HepG2 (cell line): ENCODE results near the gene HOMEZ. TPM values are rescaled to one million over a fixed set of nuclear protein-coding genes. Genes with fewer than 3 reads are reported as not detected.

Experiments used
- BRD4 ChIP-seq: sonication (generic); formaldehyde crosslinking; IDR thresholded peaks from 2 replicates; pipeline ENCODE4 v1.4.0; 2020; ENCODE audit warnings: missing genetic modification reagents
- CREB1 ChIP-seq, 2 experiments: fragments of 450-650 bp in 1 of 2; IDR thresholded peaks; 2 replicates each; pipeline ENCODE4 v1.6.1; 2016 to 2017; ENCODE audit warnings: control low read depth in 1 of 2, mild to moderate bottlenecking in 1 of 2, missing compliant biosample characterization in 1 of 2, missing genetic modification characterization in 1 of 2
- DMAP1 ChIP-seq: IDR thresholded peaks from 2 replicates; pipeline ENCODE4 v1.6.1; 2016
- FOSL1 ChIP-seq: sonication (generic); formaldehyde crosslinking; IDR thresholded peaks from 2 replicates; pipeline ENCODE4 v1.9.0; 2021; ENCODE audit warnings: missing genetic modification reagents, borderline replicate concordance
- HMGXB3 ChIP-seq: sonication (generic); formaldehyde crosslinking; IDR thresholded peaks from 2 replicates; pipeline ENCODE4 v1.4.0; 2020; ENCODE audit warnings: missing genetic modification reagents, borderline replicate concordance
- MAF1 ChIP-seq: sonication (generic); formaldehyde crosslinking; IDR thresholded peaks from 2 replicates; pipeline ENCODE4 v1.5.0; 2020; ENCODE audit warnings: missing genetic modification reagents, borderline replicate concordance
- MEIS2 ChIP-seq: sonication (generic); formaldehyde crosslinking; IDR thresholded peaks from 2 replicates; pipeline ENCODE4 v1.9.0; 2021; ENCODE audit warnings: mild to moderate bottlenecking, missing genetic modification reagents
- NR0B2 ChIP-seq: sonication (generic); formaldehyde crosslinking; IDR thresholded peaks from 2 replicates; pipeline ENCODE4 v1.4.0; 2020; ENCODE audit warnings: mild to moderate bottlenecking, missing genetic modification reagents
- PREB ChIP-seq: sonication (generic); formaldehyde crosslinking; IDR thresholded peaks from 2 replicates; pipeline ENCODE4 v1.4.0; 2020; ENCODE audit warnings: missing genetic modification reagents
- PRPF4 ChIP-seq: fragments of 200-400 bp; formaldehyde crosslinking; IDR thresholded peaks from 2 replicates; pipeline ENCODE4 v1.6.1; 2016; ENCODE audit warnings: low read length, low read depth; ENCODE audit not compliant: poor library complexity, severe bottlenecking
- ZBTB39 ChIP-seq: sonication (generic); formaldehyde crosslinking; IDR thresholded peaks from 2 replicates; pipeline ENCODE4 v1.5.0; 2020; ENCODE audit warnings: missing genetic modification reagents
- ZFP1 ChIP-seq: IDR thresholded peaks from 2 replicates; pipeline ENCODE4 v1.6.1; 2016
- ZFP82 ChIP-seq: sonication (generic); formaldehyde crosslinking; IDR thresholded peaks from 2 replicates; pipeline ENCODE4 v1.5.1; 2020; ENCODE audit warnings: mild to moderate bottlenecking, missing genetic modification reagents, borderline replicate concordance
- ZNF510 ChIP-seq: sonication (generic); formaldehyde crosslinking; IDR thresholded peaks from 2 replicates; pipeline ENCODE4 v1.4.0; 2020; ENCODE audit warnings: low read depth, mild to moderate bottlenecking, missing genetic modification reagents
- ZNF784 ChIP-seq: sonication (generic); formaldehyde crosslinking; IDR thresholded peaks from 2 replicates; pipeline ENCODE4 v1.5.1; 2020; ENCODE audit warnings: missing genetic modification reagents, mild to moderate bottlenecking, borderline replicate concordance
- polyA plus RNA-seq, 8 experiments: library from polyadenylated mRNA; depleted of rRNA in 3 of 8; stranded (reverse) in 7 of 8; unstranded in 1 of 8; fragments of >200 nt; fragmentation: Illumina TruSeq in 4 of 8; extraction: Trizol in 4 of 8; gene quantifications; 2 replicates each; pipeline versions ENCODE4 v1.2.1 to v1.2.3, GENCODE V29; 2011 to 2016; ENCODE audit warnings: low read depth in 4 of 8, missing spikeins in 1 of 8, mixed read lengths in 1 of 8; ENCODE audit not compliant: insufficient read depth in 1 of 8
- total RNA-seq, 5 experiments: library from RNA; depleted of rRNA; stranded (reverse); fragments of >200 nt; fragmentation: Illumina TruSeq; extraction: Trizol; gene quantifications; 2 replicates each; pipeline ENCODE4 v1.2.3, GENCODE V29; 2016; ENCODE audit warnings: low read depth in 1 of 5

HOMEZ gene
- total and polyA plus RNA-seq, 2 of the 13 experiments (the other 11 are each of a cell fraction or from before 2014, with no cell fraction given), result 14.5 to 31.8 TPM

- peak; percentile 100 for TF ChIP-seq DMAP1 (CRISPR knock-in tag)
- TF ChIP-seq ZNF510 (CRISPR knock-in tag), result 0 out of 2 replicates have a peak, but pooled peaks have one; percentile 78
- no peak; the same call in 1 of the 2 replicates for TF ChIP-seq MAF1 (CRISPR knock-in tag)
- peak; percentile 97 for TF ChIP-seq ZFP1
- TF ChIP-seq CREB1 (IDR thresholded peaks at IDR 0.05), result peak; percentile 98
- TF ChIP-seq CREB1 (CRISPR knock-in tag; IDR thresholded peaks at IDR 0.05), result no peak
- peak; percentile 100 for TF ChIP-seq BRD4 (CRISPR knock-in tag)
- TF ChIP-seq ZNF784 (CRISPR knock-in tag), result peak; percentile 99
- peak; percentile 99 for TF ChIP-seq MEIS2 (CRISPR knock-in tag)
- no peak for TF ChIP-seq PREB (CRISPR knock-in tag)
- no peak; the same call in 1 of the 2 replicates for TF ChIP-seq ZBTB39 (CRISPR knock-in tag)
- peak; percentile 90 for TF ChIP-seq NR0B2 (CRISPR knock-in tag)
- peak; percentile 68; the same call in 1 of the 2 replicates for TF ChIP-seq ZFP82 (CRISPR knock-in tag)
- TF ChIP-seq HMGXB3, result peak; percentile 98
- peak; percentile 98 for TF ChIP-seq PRPF4
- TF ChIP-seq FOSL1 (CRISPR knock-in tag), result peak; percentile 25; the same call in 1 of the 2 replicates
These were observed 34.9 kb upstream of the HOMEZ start, which contains the start of gene PABPN1 (continued) for GRCh38 chr14:23320584-23321571.
